HG02610 (cell line): ENCODE results near the gene GDI2.
"Not testable (repeated sequence)": the region's sequence is repeated elsewhere in the genome, so short reads cannot be mapped to it uniquely, and the experiment has no call there.

Experiments used
- ATAC-seq: cut with Tn5 transposase; IDR thresholded peaks from one replicate; pipeline ENCODE4 v1.9.1; 2021; ENCODE audit warnings: mild to moderate bottlenecking, moderate library complexity; ENCODE audit not compliant: unreplicated experiment

GDI2 gene

DNA sequence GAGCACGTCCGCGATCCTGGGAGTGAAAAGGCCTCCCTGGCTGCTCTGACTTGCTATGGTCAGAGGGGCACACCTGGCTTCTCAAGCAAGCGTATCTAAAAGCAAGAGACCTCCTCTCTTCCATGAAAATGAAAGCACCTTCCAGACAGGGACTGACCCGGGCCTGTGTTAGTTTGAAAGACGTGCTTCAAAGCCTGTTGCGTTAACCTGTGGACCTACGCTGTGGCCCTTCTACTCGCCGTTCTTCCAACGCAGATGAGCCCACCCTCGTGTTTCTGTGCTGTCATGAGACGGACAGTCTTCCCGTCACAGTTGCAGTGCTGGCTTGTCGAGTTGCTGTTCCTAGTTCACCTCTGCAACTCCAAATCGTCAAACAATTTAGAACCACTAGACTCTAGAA, 15.5 kb upstream of the GDI2 start:
- no peak for ATAC-seq

DNA sequence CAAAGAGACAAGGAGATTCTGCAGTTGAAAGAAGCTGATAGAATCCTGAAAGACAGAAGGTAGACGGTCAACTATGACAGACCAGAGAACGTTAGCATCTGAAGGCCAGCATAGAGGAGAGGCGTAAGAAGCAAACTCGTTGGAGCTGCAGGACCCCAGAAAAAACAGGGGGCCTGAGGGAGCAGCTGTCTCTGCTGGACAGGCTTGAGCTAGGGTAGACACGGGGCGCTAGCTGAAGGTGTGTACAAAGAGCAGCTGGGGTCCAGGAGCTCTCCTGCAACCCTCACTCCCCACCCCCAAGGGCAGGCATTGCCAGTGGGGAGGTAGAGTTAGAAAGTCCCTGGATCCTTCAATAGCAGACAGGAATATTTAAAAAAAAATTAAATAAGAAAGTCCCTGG, 14.6 kb upstream of the GDI2 start:
- ATAC-seq = no peak

GRCh38 chr10:5826511-5826910, 13.3 kb upstream of the GDI2 start:
- not testable (repeated sequence) for ATAC-seq

- ATAC-seq = peak; percentile 36
These were observed 5.7 kb upstream of the GDI2 start for GRCh38 chr10:5818894-5819293.

- no peak for ATAC-seq
These were observed 4.8 kb upstream of the GDI2 start for GRCh38 chr10:5818048-5818331.

DNA sequence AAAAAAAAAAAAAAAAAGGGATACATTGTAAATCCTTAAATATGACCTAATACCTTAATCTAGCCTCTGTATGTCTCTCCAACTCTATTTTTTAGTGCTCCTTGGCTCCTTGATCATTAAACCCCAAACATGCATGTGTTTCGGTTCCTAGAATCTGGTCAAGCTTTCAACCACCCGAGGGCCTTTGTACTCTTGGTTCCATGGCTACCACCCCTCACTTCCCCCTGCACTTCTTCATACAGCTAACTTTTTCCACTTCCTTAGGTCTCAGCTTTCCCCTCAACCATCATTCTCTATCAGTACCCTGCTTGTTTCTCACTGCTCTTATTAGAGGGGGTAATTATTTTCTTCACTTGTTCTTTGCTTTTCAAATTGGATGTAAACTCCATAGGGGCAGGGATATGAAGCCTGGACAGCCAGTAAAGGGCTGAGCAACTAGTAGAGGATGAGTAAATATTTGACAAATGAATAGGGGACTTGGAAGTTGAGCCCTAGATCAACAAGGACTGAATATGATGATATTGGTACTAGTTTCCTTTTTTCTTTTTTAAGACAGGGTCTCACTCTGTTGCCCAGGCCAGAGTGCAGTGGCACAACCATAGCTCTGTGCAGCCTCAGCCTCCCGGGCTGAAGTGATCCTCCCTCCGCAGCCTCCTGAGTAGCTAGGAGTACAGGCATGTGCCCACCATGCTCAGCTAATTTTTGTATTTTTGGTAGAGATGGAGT, 4.3 kb upstream of the GDI2 start:
- no peak for ATAC-seq

- ATAC-seq = no peak
These were observed 2.9 kb upstream of the GDI2 start for GRCh38 chr10:5816170-5816569.

GRCh38 chr10:5814110-5815107, 1.2 kb upstream of the GDI2 start:
- ATAC-seq = no peak

DNA sequence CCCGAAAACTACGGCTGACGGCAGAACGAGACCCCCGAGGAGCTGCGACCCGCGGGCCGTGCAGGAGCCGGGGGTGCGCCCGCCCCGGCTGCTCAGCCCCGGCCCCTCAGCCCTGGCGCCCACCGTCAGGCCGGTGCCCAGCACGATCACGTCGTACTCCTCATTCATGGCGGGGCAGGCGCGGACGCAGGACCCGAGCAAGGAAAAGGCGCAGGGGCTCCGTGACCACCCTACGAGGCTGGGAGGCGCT, 218 bp downstream of the GDI2 start:
- peak; percentile 19 for ATAC-seq

DNA sequence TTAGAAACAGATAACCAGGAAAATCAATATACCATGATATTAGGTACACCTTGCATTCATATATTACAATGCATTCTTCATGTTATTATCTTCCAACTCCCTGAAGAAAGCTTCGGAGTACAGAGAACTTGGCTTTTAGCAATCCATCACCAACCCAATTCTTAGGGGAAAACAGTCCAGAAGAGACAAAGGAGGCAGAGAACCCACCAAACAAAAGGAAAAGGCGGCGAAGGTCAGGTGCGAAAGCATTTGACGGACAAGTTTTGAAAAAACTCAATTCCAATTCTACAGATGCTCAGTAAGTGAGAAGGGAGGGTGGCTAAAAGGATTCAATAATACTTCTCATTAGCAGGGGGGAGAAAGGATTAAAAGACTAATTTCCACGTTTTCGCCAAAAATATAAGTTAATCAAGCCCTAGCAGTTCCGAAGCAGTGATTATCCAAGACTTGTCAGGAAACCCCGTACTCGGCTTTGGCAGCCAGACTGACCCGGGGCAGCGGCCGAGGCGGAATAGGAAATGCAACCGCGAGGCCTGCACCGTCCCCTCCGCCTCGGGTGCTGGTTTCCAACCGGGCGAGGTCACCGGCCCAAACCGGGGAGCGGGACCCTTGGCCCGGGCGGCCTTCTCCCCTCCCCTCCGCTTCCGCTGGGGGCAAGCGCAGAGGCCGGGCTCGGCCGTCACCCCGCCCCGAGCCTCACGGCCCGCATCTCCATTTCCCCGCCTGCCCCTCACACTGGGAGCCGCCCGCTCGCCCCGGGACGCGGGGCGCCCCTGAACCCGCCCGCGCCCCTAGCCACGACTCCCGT, 747 bp downstream of the GDI2 start:
- peak; percentile 21 for ATAC-seq

DNA sequence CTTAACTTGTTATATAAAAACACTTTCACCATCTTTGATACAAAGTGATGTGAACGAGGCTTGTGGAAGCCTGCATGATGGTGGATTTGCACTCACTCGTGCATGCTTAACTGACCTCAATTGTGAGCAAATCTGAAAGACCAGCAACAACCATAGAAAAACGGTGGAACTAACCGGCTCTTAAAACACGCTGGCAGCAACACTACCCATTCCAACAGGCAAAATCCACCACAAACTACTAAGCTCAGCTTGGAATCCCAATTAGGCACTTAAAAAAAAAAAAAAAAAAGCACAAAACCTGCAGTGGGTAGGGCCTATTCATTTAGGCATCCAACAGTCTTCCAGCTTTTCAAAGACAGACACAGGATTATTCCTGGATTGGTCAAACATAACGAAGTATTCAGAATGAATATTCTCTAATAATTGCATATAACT, 1.8 kb downstream of the GDI2 start:
- ATAC-seq = no peak

DNA sequence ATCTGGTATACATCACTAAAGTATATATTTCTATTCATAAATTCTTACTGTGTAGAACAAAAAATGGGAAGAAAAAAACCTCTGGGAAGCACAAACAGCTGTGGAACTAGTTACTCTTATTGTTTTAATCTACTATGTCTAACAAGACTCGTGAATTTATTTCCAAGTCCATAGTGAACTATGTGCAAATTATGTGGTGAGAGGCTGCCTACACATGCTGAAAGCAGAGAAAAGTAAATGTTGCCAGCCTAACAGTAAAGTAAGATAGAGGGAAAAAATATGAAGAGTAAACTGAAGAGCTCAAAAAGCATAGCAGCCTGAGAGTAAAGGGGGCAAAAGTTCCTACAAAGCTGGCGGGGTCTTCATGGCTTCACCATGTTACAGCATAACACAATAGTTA, 3.0 kb downstream of the GDI2 start:
- ATAC-seq = no peak

- ATAC-seq = peak; percentile 17
These were observed 3.6 kb downstream of the GDI2 start for GRCh38 chr10:5809527-5810154.

- not testable (repeated sequence) for ATAC-seq
These were observed 4.3 kb downstream of the GDI2 start for GRCh38 chr10:5808783-5809392.

DNA sequence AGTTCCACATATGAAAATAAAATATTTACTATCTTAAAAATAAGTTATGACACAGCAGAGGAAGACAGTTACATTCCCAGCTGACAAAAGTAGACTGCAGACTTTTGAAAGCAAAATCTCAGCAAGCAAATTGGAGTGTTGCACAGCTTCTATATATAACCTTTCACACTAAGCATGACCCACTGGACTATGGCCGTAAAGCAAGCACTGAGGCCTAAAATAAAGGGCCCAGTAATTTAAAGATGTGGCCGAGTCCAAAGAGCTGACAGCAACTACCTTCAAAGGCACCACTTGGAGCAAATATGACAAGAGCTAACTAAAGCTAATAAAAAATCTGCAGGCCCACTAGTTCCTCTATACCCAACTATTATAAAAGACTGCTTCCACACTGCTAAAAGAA, 6.5 kb downstream of the GDI2 start:
- no peak for ATAC-seq

DNA sequence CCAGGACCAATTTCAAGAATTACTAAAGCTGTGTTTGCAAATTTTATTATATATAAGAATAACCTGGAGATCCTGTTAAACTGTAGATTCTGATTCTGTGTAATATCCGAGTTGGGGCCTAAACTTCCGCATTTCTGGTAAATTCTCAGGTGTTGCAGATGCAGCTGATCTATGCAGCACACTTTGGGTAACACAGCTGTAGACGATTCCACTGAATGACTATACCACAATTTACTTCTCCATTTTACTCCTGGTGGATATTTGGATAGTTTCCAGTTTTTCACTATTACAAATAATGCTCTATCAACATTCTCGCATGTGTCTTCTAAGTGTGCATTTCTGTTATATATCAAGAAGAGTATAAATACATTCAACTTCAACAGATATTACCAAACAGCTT, 7.5 kb downstream of the GDI2 start:
- ATAC-seq = no peak

DNA sequence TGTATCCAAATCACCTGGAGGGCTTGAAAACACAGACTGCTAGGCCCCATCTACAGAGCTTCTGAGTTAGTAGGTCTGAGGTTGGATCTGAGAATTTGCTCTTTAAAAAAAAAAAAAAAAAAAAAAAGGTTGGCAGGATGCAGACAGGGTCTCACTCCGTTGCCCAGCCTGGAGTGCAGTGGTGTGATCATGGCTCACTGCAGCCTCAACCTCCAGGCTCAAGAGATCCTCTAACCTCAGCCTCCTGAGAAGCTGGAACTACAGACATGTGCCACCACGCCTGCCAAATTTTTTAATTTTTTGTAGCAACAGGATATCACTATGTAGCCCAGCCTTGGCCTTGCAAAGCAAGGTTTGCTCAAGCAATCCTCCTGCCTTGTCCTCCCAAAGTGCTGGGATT, 8.0 kb downstream of the GDI2 start:
- no peak for ATAC-seq

GRCh38 chr10:5804386-5804785, 8.8 kb downstream of the GDI2 start:
- ATAC-seq = no peak

DNA sequence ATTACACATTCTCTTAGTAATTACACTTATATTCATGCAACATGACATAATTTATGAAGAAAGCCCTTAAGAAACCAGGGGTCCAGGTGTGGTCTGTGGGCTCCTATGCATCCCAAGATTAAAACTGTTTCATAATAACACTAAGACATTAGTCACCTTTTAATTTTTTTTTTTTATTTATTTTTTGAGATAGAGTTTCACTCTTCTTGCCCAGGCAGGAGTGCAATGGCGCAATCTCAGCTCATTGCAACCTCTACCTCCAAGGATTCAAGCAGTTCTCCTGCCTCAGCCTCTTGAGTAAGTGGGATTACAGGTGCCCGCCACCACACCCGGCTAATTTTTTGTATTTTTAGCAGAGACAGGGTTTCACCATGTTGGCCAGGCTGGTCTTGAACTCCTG, 12.5 kb downstream of the GDI2 start:
- no peak for ATAC-seq

- no peak for ATAC-seq
These were observed 19.0 kb downstream of the GDI2 start for GRCh38 chr10:5794236-5794635.

DNA sequence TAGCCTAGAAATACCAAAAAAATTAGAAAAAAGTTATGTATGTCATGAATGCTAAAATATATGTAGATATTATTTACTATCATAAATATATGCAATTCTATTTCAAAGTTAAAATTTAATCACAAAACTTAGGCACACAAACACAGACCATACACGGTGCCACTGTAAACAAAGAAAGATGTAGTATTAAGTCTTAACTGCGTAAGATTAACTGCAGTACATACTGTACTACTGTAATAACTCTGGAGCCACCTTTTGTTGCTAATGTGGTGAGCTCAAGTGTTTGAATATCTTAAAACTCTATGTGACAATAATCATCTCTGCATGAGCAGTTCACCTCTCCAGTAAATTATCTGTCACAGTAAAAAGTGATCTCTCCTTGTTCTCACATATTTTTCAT, 23.6 kb downstream of the GDI2 start:
- ATAC-seq = no peak
